Heart left ventricle (tissue), 16 donors: ENCODE measurements around the gene CERCAM. TPM values are rescaled to one million over a fixed set of nuclear protein-coding genes. Genes with fewer than 3 reads are reported as not detected.
"Not testable (repeated sequence)": the region's sequence is repeated elsewhere in the genome, so short reads cannot be mapped to it uniquely, and the experiment has no call there.

ENCODE experiments used
- ATAC-seq, 4 donors: fragments of 200-7000 bp; cut with Tn5 transposase; one replicate each; pipeline ENCODE4 v1.9.1; 2020 to 2022; ENCODE audit warnings: moderate library complexity in 4 of 4, mild to moderate bottlenecking in 3 of 4, moderate number of reproducible peaks in 1 of 4
- DNase-seq, 5 donors: peaks; one replicate each; pipeline ENCODE4 v3.0.0-alpha.2; 2020
- H3K27ac ChIP-seq, 12 donors: fragments of 200-600 bp; sonication (generic) in 4 of 12; one replicate each; pipeline versions ENCODE4 v1.5.0 to v1.8.0; 2016 to 2022; ENCODE audit warnings: mild to moderate bottlenecking in 2 of 12
- H3K27me3 ChIP-seq, 9 donors: fragments of 200-600 bp; sonication (generic) in 2 of 9; one replicate each; pipeline versions ENCODE4 v1.5.1 to v1.8.0; 2016 to 2022; ENCODE audit warnings: mild to moderate bottlenecking in 3 of 9
- H3K36me3 ChIP-seq, 9 donors: fragments of 200-600 bp; sonication (generic) in 2 of 9; one replicate each; pipeline versions ENCODE4 v1.5.0 to v1.8.0; 2018 to 2022; ENCODE audit warnings: mild to moderate bottlenecking in 2 of 9
- H3K4me1 ChIP-seq, 12 donors: fragments of 200-600 bp; sonication (generic) in 4 of 12; one replicate each; pipeline versions ENCODE4 v1.5.0 to v1.8.0; 2016 to 2022; ENCODE audit warnings: mild to moderate bottlenecking in 3 of 12
- H3K4me3 ChIP-seq, 12 donors: fragments of 200-600 bp; sonication (generic) in 4 of 12; one replicate each; pipeline versions ENCODE4 v1.5.0 to v1.8.0; 2017 to 2022; ENCODE audit warnings: mild to moderate bottlenecking in 9 of 12, moderate library complexity in 4 of 12
- H3K9me3 ChIP-seq, 12 donors: fragments of 200-600 bp; sonication (generic) in 4 of 12; one replicate each; pipeline versions ENCODE4 v1.5.0 to v1.8.0; 2016 to 2022; ENCODE audit warnings: mild to moderate bottlenecking in 1 of 12
- POLR2A ChIP-seq, 2 donors: fragments of 450-650 bp; IDR thresholded peaks; one replicate each; pipeline ENCODE4 v1.6.1; 2017; ENCODE audit warnings: antibody characterized with exemption in 2 of 2, mild to moderate bottlenecking in 2 of 2, moderate library complexity in 2 of 2
- WGBS, 4 donors: extraction: QIAGEN DNeasy Blood & Tissue Kit in 2 of 4; methylation state at CpG; one replicate each; pipeline versions ENCODE4 v1.1.5 to v1.1.7; 2013 to 2018; 5-methylcytosine and 5-hydroxymethylcytosine counted together
- intact Hi-C, 10 donors: fragments of 100-400 bp; cut with DNase I; formaldehyde crosslinking; loops; one replicate each; pipeline versions ENCODE4 v1.11.1 to v1.14.2; 2022
- polyA plus RNA-seq, 2 donors: library from polyadenylated mRNA; stranded (reverse); fragments of 200-250 nt; gene quantifications; one replicate each; pipeline ENCODE4 v1.2.3, GENCODE V29; 2013
- total RNA-seq, 9 donors: library from RNA; depleted of rRNA in 2 of 9; stranded (reverse); fragments of >200 nt in 2 of 9; fragmentation: NEBNext Ultra II Directional in 3 of 9; extraction: Animal tissue kit (Norgen Biotek cat#: 25700) in 3 of 9; gene quantifications; one replicate each; pipeline versions ENCODE4 v1.1.0 to v1.2.4, GENCODE V29; 2016 to 2023
- TF ChIP-seq, protein P1 (sequence below), 12 donors: fragments of 200-600 bp; sonication (generic) in 4 of 12; IDR thresholded peaks; one replicate each; pipeline versions ENCODE4 v1.5.0 to v1.8.0; 2018 to 2022; ENCODE audit warnings: antibody characterized with exemption in 12 of 12, mild to moderate bottlenecking in 5 of 12
- donor health status: ischemic (EF 13 %, LVEDD 7.1; RV severe dilation, severe dysfunction).
- donor health status: healthy with polysubstance abuse.
- donor health status: DM: no; HTN: yes; CAD: no.
- donor health status: DM: no; HTN: no; CAD: no.
- donor health status: ischemic (EF 25% LVEDD 6.9; RV normal size, moderate dysfunction).
- donor health status: ischemic (EF 25% LVEDD 5.7; RV mildly dilated, moderate dysfunction).
- donor health status: healthy.
- donor health status: DM: yes; HTN: yes; CAD: no.
- donor health status: ischemic (EF 35%, LVEDD 5.7; RV mildly dilated, moderate dysfunction).
- donor health status: nonischemic (EF 11% LVEDD 7.7; RV severe dilation, severe dysfunction).
- donor health status: DM: yes; HTN: yes; CAD: no.
- donor health status: PGD.
- donor health status: ischemic (EF 29% LVEDD 5.4; RV normal size, mild dysfunction).
- donor health status: nonischemic (EF 23%, LVEDD 6.1; RV moderate dilation, normal function).

Gene CERCAM
- total and polyA plus RNA-seq, 11 donors: 5.3 to 30.0 (median 11.4) TPM

DNA sequence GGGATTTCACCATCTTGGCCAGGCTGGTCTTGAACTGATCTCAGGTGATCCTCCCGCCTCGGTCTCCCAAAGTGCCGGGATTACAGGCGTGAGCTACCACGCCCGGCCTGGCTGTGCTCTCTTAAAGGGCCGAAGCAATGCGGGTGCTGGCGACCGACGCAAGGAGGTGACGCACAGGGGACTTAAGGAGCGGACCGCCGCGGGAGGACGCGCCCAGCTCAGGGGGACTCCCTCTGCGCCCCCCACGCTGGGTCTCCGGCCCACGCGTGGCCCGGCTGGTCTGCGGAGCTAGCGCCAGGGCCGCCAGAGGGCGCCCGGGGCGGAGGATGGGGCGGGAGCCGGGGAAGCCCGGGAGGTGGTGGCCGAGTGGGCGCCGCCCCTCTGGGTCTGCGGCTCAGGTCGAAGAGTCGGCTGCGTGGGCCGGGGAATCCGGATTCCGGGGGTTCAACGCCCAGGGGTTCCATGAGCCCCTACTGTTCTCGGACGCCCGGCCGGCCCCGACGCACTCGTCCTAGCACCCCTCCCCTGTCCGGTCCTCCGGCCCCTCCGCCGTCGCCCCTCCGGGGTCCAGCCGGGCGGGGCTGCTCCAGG is 502 bp upstream of the CERCAM start:
- Histone ChIP-seq H3K4me1 (peaks cover 0 to 28% (median 16%) of the 10 kb centered on the region in 12 donors), H3K27ac (peak overlapping the region in 11 of 12 donors; percentile 64 to 87 (median 78)), H3K9me3 (no peaks in the 10 kb centered on the region), H3K36me3 (peaks cover 0 to 7% (median 0%) of the 10 kb centered on the region in 9 donors), H3K4me3 (peak overlapping the region; percentile 56 to 99 (median 93)), H3K27me3 (peaks cover 0 to 32% (median 13%) of the 10 kb centered on the region in 9 donors)
- DNase-seq: peak; percentile 74 to 87 (median 79)
- peak; percentile 66 to 90 (median 87) for ATAC-seq
- intact Hi-C loops: loop anchor here in 1 of 10 donors (2.0 kb wide), 1 partner anchor 37 kb away; the partner anchor contains the start of gene ODF2
- TF ChIP-seq, protein P1, sequence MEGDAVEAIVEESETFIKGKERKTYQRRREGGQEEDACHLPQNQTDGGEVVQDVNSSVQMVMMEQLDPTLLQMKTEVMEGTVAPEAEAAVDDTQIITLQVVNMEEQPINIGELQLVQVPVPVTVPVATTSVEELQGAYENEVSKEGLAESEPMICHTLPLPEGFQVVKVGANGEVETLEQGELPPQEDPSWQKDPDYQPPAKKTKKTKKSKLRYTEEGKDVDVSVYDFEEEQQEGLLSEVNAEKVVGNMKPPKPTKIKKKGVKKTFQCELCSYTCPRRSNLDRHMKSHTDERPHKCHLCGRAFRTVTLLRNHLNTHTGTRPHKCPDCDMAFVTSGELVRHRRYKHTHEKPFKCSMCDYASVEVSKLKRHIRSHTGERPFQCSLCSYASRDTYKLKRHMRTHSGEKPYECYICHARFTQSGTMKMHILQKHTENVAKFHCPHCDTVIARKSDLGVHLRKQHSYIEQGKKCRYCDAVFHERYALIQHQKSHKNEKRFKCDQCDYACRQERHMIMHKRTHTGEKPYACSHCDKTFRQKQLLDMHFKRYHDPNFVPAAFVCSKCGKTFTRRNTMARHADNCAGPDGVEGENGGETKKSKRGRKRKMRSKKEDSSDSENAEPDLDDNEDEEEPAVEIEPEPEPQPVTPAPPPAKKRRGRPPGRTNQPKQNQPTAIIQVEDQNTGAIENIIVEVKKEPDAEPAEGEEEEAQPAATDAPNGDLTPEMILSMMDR (IDR thresholded peaks at IDR 0.05): peak; percentile 78 to 98 (median 86)
- peak in 1 of 2 donors; percentile 11 for TF ChIP-seq POLR2A (IDR thresholded peaks at IDR 0.05)
- WGBS, 4 donors: 0 to 1% (median 1%) methylated on average over 20 to 59 of the region's 59 CpGs

DNA sequence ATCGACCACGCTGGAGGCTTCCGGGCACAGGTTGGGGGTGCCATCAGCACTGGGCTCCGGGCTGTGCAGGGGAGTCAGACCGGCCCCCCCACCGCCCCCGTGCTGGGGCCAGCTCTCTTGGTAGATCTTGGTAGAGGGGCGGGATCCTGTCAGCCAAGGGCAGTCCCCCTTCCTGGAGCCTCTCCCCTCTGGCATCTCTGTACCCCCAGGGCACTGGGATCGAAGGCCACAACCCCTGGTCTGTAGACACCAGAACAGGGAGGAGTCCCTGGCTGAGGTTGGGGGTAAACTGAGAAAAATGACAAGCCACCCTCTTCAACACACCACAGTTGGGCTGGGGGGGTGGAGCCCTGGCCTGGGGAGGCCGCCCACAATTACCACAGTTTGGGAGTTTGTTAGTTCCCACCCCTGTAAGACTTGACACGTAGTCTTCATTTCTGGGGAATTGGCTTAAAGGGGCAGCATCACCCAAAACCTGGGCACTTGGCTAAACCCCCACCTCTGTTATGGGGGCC is 882 bp downstream of the CERCAM start:
- intact Hi-C loops: loop anchor here in 1 of 10 donors (2.0 kb wide), 1 partner anchor 35 kb away; the partner anchor contains the start of gene ODF2
- 46 to 64% (median 55%) methylated on average over 3 to 11 of the region's 11 CpGs for WGBS, 4 donors
- H3K27me3 ChIP-seq: peaks cover 0 to 19% (median 2%) of the 10 kb centered on the region in 9 donors
- TF ChIP-seq POLR2A (IDR thresholded peaks at IDR 0.05): no peak
- TF ChIP-seq, protein P1 (IDR thresholded peaks at IDR 0.05): no peak
- peaks cover 0 to 14% (median 0%) of the 10 kb centered on the region in 9 donors for H3K36me3 ChIP-seq
- H3K4me3 ChIP-seq: peak overlapping the region in 11 of 12 donors; percentile 64 to 99 (median 94)
- ATAC-seq (peak; percentile 18 to 41 (median 32)), DNase-seq (peak in 2 of 5 donors; percentile 45 to 47)
- no peaks in the 10 kb centered on the region for H3K9me3 ChIP-seq
- H3K4me1 ChIP-seq: peaks cover 0 to 28% (median 16%) of the 10 kb centered on the region in 12 donors
- H3K27ac ChIP-seq: peak overlapping the region in 10 of 12 donors; percentile 64 to 87 (median 81)

DNA sequence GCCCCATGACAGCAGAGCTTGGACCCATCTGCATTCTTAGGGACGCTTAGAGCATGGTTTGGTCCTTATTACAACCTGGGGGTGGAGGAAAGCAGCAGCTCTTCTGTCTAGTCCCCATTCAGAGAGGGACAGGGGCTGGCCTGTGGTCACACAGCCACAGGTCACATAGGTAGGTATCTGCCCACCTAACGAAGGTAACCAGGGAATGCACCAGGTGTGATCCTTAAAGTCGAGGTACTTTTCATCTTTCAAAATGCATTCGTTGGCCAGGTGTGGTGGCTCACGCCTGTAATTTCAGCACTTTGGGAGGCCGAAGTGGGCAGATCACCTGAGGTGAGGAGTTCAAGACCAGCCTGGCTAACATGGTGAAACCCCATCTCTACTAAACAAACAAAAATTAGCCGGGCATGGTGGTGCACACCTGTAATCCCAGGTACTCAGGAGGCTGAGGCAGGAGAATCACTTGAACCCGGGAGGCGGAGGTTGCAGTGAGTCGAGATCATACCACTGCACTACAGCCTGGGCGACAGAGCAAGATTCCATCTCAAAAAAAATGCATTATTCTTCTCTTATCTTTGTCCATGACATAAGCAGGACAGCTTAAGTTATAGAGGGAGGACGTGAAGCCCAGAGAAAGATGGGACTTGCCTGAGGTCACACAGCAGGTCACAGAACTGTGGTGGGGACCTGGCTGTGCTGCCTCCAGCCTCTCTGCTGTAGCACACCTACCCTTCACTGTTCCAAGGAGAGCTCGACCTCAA is 1.5 kb downstream of the CERCAM start:
- H3K9me3 ChIP-seq, DNase-seq, ATAC-seq, intact Hi-C loops: not testable (repeated sequence)
- Histone ChIP-seq H3K27me3 (peaks cover 0 to 18% (median 0%) of the 10 kb centered on the region in 9 donors), H3K27ac (peak overlapping the region in 2 of 12 donors; percentile 84 to 85), H3K4me1 (peaks cover 0 to 28% (median 16%) of the 10 kb centered on the region in 12 donors), H3K4me3 (peak overlapping the region in 7 of 12 donors; percentile 85 to 99 (median 97)), H3K36me3 (peaks cover 0 to 17% (median 0%) of the 10 kb centered on the region in 9 donors)
- WGBS, 4 donors: 91 to 97% (median 94%) methylated on average over 13 of the region's 13 CpGs

DNA sequence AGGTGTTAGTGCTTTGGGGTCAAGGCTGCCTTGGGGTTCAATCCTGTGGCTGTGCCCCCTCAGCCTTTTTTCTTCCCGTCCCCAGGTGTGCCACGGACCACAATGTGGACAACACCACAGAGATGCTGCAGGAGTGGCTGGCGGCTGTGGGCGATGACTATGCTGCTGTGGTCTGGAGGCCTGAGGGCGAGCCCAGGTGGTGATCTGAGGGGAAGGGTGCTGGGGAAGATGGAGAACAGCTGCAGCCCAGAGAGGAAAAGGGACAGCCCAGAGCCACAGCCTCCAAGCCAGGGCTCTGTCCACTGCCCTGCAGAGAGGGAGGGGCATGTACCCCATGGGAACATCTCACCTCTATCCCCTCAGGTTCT is 2.1 kb downstream of the CERCAM start:
- intact Hi-C loops: no loop called here
- ATAC-seq (no peak), DNase-seq (no peak)
- Histone ChIP-seq H3K27me3 (peaks cover 0 to 18% (median 0%) of the 10 kb centered on the region in 9 donors), H3K4me1 (peaks cover 0 to 28% (median 16%) of the 10 kb centered on the region in 12 donors), H3K36me3 (peaks cover 0 to 19% (median 0%) of the 10 kb centered on the region in 9 donors), H3K9me3 (no peaks in the 10 kb centered on the region), H3K4me3 (no peak overlapping the region), H3K27ac (no peak overlapping the region)
- TF ChIP-seq, protein P1 (IDR thresholded peaks at IDR 0.05): no peak
- WGBS, 4 donors: 90 to 100% (median 94%) methylated on average over 2 to 5 of the region's 5 CpGs

DNA sequence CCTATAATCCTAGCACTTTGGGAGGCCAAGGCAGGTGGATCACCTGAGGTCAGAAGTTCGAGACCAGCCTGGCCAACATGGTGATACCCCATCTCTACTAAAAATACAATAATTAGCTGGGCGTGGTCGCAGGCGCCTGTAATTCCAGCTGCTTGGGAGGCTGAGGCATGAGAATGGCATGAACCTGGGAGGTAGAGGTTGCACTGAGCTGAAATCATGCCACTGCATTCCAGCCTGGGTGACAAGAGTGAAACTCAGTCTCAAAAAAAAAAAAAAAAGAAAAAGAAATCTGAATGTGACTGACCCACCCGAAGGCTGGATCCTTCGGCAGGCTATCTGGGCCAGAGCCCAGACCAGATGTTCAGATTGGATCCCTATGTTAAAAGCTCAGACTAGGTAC is 2.7 kb downstream of the CERCAM start:
- peaks cover 0 to 16% (median 0%) of the 10 kb centered on the region in 9 donors for H3K27me3 ChIP-seq
- intact Hi-C loops, ATAC-seq, H3K27ac ChIP-seq, DNase-seq, H3K9me3 ChIP-seq, H3K4me3 ChIP-seq: not testable (repeated sequence)
- H3K36me3 ChIP-seq: peaks cover 0 to 19% (median 0%) of the 10 kb centered on the region in 9 donors
- WGBS, 4 donors: 76 to 83% (median 80%) methylated on average over 6 of the region's 6 CpGs
- H3K4me1 ChIP-seq: peaks cover 0 to 28% (median 16%) of the 10 kb centered on the region in 12 donors
